Neural crest cell (in vitro differentiated cells): ENCODE results near the gene ETV6. TPM values are rescaled to one million over a fixed set of nuclear protein-coding genes. Genes with fewer than 3 reads are reported as not detected.

ENCODE experiments used
- DNase-seq: peaks from one replicate; pipeline ENCODE4 v3.0.0; 2021; ENCODE audit warnings: low read depth, mixed read lengths, low spot score
- H3K27ac Mint-ChIP-seq: one replicate; pipeline ENCODE4 v1.8.0; 2021; ENCODE audit warnings: mild to moderate bottlenecking, mixed read lengths; ENCODE audit not compliant: unreplicated experiment
- H3K27me3 Mint-ChIP-seq: 2 replicates; pipeline ENCODE4 v1.8.0; 2021; ENCODE audit warnings: low read depth, mild to moderate bottlenecking, mixed read lengths
- H3K36me3 Mint-ChIP-seq: 2 replicates; pipeline ENCODE4 v1.8.0; 2021; ENCODE audit warnings: low read depth, mild to moderate bottlenecking, mixed read lengths
- H3K4me1 Mint-ChIP-seq: 2 replicates; pipeline ENCODE4 v1.8.0; 2021; ENCODE audit warnings: mixed read lengths
- H3K4me3 Mint-ChIP-seq: one replicate; pipeline ENCODE4 v1.8.0; 2021; ENCODE audit warnings: mild to moderate bottlenecking, mixed read lengths
- H3K9me3 Mint-ChIP-seq: 2 replicates; pipeline ENCODE4 v1.8.0; 2021; ENCODE audit warnings: mixed read lengths
- total RNA-seq: library from RNA; stranded (reverse); gene quantifications from 2 replicates; pipeline ENCODE4 v1.2.1, GENCODE V29; 2021
- TF ChIP-seq, protein P1 (sequence below): fragments of 200-600 bp; sonication (generic); conservative IDR thresholded peaks from 2 replicates; pipeline ENCODE4 v1.5.0; 2021; ENCODE audit warnings: antibody characterized with exemption, mild to moderate bottlenecking

ETV6 gene
- total RNA-seq, 1 donor from 2014 or later: 18.7 TPM

- Mint-ChIP-seq H3K27ac (no peak overlapping the region), H3K9me3 (no peaks in the 10 kb centered on the region), H3K4me3 (no peak overlapping the region), H3K27me3 (no peaks in the 10 kb centered on the region), H3K36me3 (no peaks in the 10 kb centered on the region), H3K4me1 (peaks cover 7% of the 10 kb centered on the region)
- TF ChIP-seq, protein P1, sequence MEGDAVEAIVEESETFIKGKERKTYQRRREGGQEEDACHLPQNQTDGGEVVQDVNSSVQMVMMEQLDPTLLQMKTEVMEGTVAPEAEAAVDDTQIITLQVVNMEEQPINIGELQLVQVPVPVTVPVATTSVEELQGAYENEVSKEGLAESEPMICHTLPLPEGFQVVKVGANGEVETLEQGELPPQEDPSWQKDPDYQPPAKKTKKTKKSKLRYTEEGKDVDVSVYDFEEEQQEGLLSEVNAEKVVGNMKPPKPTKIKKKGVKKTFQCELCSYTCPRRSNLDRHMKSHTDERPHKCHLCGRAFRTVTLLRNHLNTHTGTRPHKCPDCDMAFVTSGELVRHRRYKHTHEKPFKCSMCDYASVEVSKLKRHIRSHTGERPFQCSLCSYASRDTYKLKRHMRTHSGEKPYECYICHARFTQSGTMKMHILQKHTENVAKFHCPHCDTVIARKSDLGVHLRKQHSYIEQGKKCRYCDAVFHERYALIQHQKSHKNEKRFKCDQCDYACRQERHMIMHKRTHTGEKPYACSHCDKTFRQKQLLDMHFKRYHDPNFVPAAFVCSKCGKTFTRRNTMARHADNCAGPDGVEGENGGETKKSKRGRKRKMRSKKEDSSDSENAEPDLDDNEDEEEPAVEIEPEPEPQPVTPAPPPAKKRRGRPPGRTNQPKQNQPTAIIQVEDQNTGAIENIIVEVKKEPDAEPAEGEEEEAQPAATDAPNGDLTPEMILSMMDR: no peak
- DNase-seq: no peak
These were observed 272.9 kb downstream of the ETV6 start for GRCh38 chr12:11922361-11922760.

DNA sequence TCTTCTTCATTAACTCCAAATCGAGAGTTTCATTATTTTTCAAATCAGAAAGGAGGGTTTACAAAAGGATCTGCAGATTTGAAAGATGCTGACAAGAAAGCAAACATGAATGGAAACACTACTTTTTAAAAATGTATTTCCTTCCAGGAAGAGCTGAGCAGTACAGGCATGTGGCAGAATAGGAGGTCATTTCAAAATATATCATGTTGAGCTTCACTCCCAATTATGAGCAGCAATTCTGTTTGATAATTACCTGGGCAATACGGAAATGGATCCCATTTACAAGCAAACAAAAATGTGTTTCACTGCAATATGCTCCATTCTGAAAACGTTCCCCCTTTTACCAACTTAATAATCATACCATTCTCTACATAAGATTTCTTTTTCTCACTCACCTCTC is 273.6 kb downstream of the ETV6 start:
- no peak overlapping the region for H3K27ac Mint-ChIP-seq

DNA sequence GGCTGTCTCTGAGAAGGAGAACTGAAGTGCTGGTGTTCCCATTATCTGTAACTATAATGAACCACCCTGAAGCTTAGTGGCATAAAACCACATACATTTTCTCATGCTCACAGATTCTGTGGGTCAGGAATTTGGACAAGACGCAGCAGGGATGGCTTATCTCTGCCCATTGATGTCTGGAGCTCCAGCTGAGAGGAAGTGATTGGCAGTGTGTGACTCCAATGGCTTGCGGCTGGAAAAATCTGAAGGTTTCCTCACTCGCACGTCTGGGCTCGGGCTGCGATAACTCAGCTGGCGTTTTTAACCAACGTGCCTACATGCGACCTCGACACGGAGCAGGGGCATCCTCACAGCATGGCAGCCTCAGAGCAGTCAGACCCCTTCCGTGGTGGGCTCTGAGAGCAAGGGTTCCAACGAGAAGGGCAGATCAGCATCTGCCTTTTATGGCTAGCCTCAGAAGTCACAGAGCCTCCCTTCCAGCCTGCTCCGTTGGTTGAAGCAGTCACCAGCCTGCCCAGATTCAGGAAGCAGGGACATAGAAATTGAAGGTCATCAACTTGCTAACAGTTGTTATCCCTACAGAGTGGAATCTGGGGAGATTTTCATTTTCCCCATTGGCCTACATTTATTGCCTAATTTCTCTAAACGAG is 277.9 kb downstream of the ETV6 start:
- no peak for DNase-seq
- Mint-ChIP-seq H3K4me3 (no peak overlapping the region), H3K27me3 (no peaks in the 10 kb centered on the region), H3K36me3 (no peaks in the 10 kb centered on the region), H3K4me1 (peaks cover 3% of the 10 kb centered on the region), H3K27ac (no peak overlapping the region), H3K9me3 (no peaks in the 10 kb centered on the region)
- TF ChIP-seq, protein P1: no peak

More for the DNA sequence above, 273.6 kb downstream of the ETV6 start:
- TF ChIP-seq, protein P1: no peak
- no peaks in the 10 kb centered on the region for H3K27me3 Mint-ChIP-seq
- H3K36me3 Mint-ChIP-seq: no peaks in the 10 kb centered on the region
- H3K9me3 Mint-ChIP-seq: no peaks in the 10 kb centered on the region
- H3K4me1 Mint-ChIP-seq: peaks cover 7% of the 10 kb centered on the region
- H3K4me3 Mint-ChIP-seq: no peak overlapping the region
- DNase-seq: no peak

GRCh38 chr12:11929714-11930113 is 280.2 kb downstream of the ETV6 start:
- TF ChIP-seq, protein P1: no peak
- no peaks in the 10 kb centered on the region for H3K4me1 Mint-ChIP-seq
- no peak overlapping the region for H3K27ac Mint-ChIP-seq
- DNase-seq: no peak
- H3K36me3 Mint-ChIP-seq: no peaks in the 10 kb centered on the region
- no peak overlapping the region for H3K4me3 Mint-ChIP-seq
- no peaks in the 10 kb centered on the region for H3K9me3 Mint-ChIP-seq
- H3K27me3 Mint-ChIP-seq: no peaks in the 10 kb centered on the region

- Mint-ChIP-seq H3K4me3 (no peak overlapping the region), H3K27me3 (no peaks in the 10 kb centered on the region), H3K9me3 (peaks cover 8% of the 10 kb centered on the region), H3K36me3 (no peaks in the 10 kb centered on the region), H3K4me1 (peaks cover 5% of the 10 kb centered on the region), H3K27ac (no peak overlapping the region)
- TF ChIP-seq, protein P1: no peak
- no peak for DNase-seq
These were observed 289.7 kb downstream of the ETV6 start for GRCh38 chr12:11939223-11939622.
